K562 (cell line): ENCODE results near the gene SRC.

Experiments
- CTCF ChIP-seq, 3 experiments: IDR thresholded peaks in 2 of 3; conservative IDR thresholded peaks in 1 of 3; 2 replicates each; pipeline ENCODE4 v1.5.1; 2011 to 2012; ENCODE audit warnings: low read length in 3 of 3, mild to moderate bottlenecking in 3 of 3, control low read depth in 2 of 3, improper control_type of control experiment in 1 of 3, inconsistent platforms in 1 of 3, low read depth in 1 of 3, mixed read lengths in 1 of 3, moderate library complexity in 1 of 3; ENCODE audit not compliant: insufficient read depth in 2 of 3
- JUN ChIP-seq, 2 experiments: sonication (generic) in 1 of 2; formaldehyde crosslinking in 1 of 2; IDR thresholded peaks; 2 replicates each; pipeline versions ENCODE4 v1.6.1 to v1.8.0; 2012 to 2022; ENCODE audit warnings: borderline replicate concordance in 2 of 2, mild to moderate bottlenecking in 2 of 2, improper control_type of control experiment in 1 of 2, low read depth in 1 of 2, low read length in 1 of 2, missing genetic modification reagents in 1 of 2
- KDM1A ChIP-seq, 2 experiments: fragments of 450-650 bp; IDR thresholded peaks; 2 replicates each; pipeline ENCODE4 v1.6.1; 2016; ENCODE audit warnings: mild to moderate bottlenecking in 2 of 2
- MEF2D ChIP-seq: conservative IDR thresholded peaks from 2 replicates; pipeline ENCODE4 v1.6.1; 2016; ENCODE audit warnings: low read depth, missing genetic modification characterization, missing compliant biosample characterization
- MYC ChIP-seq, 2 experiments: fragments of 250-450 bp in 1 of 2; sonication (Bioruptor Pico) in 1 of 2; IDR thresholded peaks; 2 replicates each; pipeline versions ENCODE4 v1.5.1 to v1.6.1; 2012 to 2021; ENCODE audit warnings: low read depth in 2 of 2, borderline replicate concordance in 1 of 2, improper control_type of control experiment in 1 of 2, low read length in 1 of 2, mild to moderate bottlenecking in 1 of 2, moderate library complexity in 1 of 2
- PCBP2 ChIP-seq: fragments of 200-400 bp; formaldehyde crosslinking; IDR thresholded peaks from 2 replicates; pipeline ENCODE4 v1.6.1; 2018; ENCODE audit warnings: low read length, low read depth, mild to moderate bottlenecking, moderate library complexity; ENCODE audit not compliant: poor library complexity, severe bottlenecking
- POLR2AphosphoS2 ChIP-seq: IDR thresholded peaks from 2 replicates; pipeline ENCODE4 v1.6.1; 2012; ENCODE audit warnings: low read length, improper control_type of control experiment
- POLR2AphosphoS5 ChIP-seq: IDR thresholded peaks from 2 replicates; pipeline ENCODE4 v1.6.1; 2011; ENCODE audit warnings: mild to moderate bottlenecking, low read depth, low read length, moderate library complexity; ENCODE audit not compliant: control insufficient read depth, insufficient read depth
- SRF ChIP-seq, 2 experiments: fragments of 250-450, 450-650 bp in 1 of 2; sonication (Bioruptor Pico) in 1 of 2; sonication (generic) in 1 of 2; formaldehyde crosslinking; IDR thresholded peaks; 2 replicates each; pipeline versions ENCODE4 v1.5.0 to v1.5.1; 2020 to 2022; ENCODE audit warnings: mild to moderate bottlenecking in 1 of 2, missing genetic modification reagents in 1 of 2
- ZNF133 ChIP-seq: fragments of 250-450 bp; sonication (Bioruptor Pico); IDR thresholded peaks from 2 replicates; pipeline ENCODE4 v1.4.0; 2020; ENCODE audit warnings: mild to moderate bottlenecking

- TF ChIP-seq CTCF (IDR thresholded peaks at IDR 0.05 in 2 of 3, conservative IDR thresholded peaks at IDR 0.05 in 1 of 3; ENCODE audit: insufficient read depth in 2 of 3, low read depth in 1 of 3, low read length in 3 of 3): no peak
- no peak for TF ChIP-seq ZNF133
- TF ChIP-seq KDM1A (IDR thresholded peaks at IDR 0.05): no peak
- no peak for TF ChIP-seq PCBP2
- TF ChIP-seq SRF (CRISPR knock-in tag; IDR thresholded peaks at IDR 0.05): no peak
- no peak for TF ChIP-seq MYC (IDR thresholded peaks at IDR 0.05; ENCODE audit: low read depth, low read length)
- TF ChIP-seq MYC (CRISPR knock-in tag; IDR thresholded peaks at IDR 0.05; ENCODE audit: borderline replicate concordance, low read depth): no peak
- TF ChIP-seq POLR2AphosphoS2: no peak
- TF ChIP-seq MEF2D (tag): no peak
- no peak for TF ChIP-seq JUN (IDR thresholded peaks at IDR 0.05; ENCODE audit: borderline replicate concordance, low read depth, low read length)
- TF ChIP-seq JUN (CRISPR knock-in tag; IDR thresholded peaks at IDR 0.05; ENCODE audit: borderline replicate concordance): no peak
- TF ChIP-seq POLR2AphosphoS5: no peak
Measured at GRCh38 chr20:37350649-37351574, 5.0 kb downstream of the SRC start.
